ENCODE data around the gene DGLUCY.

DGLUCY gene

DNA sequence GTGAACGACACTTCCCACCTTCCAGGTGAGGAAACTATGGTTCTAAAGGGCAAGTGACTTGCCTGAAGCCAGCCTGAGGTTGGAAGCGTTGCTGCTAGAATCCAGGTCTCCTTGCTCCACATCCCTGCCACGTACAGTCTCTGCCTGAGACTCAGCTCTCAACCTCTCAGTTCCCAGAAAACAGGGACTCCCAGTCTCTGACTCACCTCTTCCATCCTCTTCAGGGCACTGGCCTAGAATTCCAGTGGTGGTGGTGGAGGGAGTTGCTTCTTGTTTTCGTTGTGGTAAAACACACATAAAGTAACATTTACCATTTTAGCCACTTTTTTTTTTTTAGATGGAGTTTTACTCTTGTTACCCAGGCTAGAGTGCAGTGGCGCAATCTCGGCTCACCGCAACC lies 123.3 kb downstream of the DGLUCY start:
- TF ChIP-seq, protein P1, sequence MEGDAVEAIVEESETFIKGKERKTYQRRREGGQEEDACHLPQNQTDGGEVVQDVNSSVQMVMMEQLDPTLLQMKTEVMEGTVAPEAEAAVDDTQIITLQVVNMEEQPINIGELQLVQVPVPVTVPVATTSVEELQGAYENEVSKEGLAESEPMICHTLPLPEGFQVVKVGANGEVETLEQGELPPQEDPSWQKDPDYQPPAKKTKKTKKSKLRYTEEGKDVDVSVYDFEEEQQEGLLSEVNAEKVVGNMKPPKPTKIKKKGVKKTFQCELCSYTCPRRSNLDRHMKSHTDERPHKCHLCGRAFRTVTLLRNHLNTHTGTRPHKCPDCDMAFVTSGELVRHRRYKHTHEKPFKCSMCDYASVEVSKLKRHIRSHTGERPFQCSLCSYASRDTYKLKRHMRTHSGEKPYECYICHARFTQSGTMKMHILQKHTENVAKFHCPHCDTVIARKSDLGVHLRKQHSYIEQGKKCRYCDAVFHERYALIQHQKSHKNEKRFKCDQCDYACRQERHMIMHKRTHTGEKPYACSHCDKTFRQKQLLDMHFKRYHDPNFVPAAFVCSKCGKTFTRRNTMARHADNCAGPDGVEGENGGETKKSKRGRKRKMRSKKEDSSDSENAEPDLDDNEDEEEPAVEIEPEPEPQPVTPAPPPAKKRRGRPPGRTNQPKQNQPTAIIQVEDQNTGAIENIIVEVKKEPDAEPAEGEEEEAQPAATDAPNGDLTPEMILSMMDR (IDR thresholded peaks at IDR 0.05; ENCODE audit: insufficient read depth, missing control alignments) = no peak
- DNase-seq (ENCODE audit: insufficient read length, low spot score) = no peak
- no peak for FAIRE-seq

DNA sequence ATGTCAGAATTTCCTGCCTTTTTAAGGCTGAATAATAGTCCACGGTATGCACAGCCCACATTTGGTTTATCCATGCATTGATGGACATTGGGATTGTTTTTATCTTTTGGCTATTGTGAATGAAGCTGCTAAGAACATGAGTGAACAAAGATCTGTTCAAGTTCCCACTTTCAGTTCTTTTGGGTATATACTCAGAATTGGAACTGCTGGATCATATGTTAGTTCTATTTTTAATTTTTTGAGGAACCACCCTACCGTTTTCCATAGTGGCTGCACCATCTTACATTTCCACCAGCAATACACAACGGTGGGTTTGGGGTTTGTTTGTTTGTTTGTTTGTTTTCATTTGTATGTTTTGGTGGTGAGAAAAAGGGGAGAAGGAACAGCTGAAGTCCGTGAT lies 124.2 kb downstream of the DGLUCY start:
- FAIRE-seq (no peak), DNase-seq (ENCODE audit: insufficient read length, low spot score) (no peak)
- TF ChIP-seq, protein P1 (IDR thresholded peaks at IDR 0.05; ENCODE audit: insufficient read depth, missing control alignments) = no peak

DNA sequence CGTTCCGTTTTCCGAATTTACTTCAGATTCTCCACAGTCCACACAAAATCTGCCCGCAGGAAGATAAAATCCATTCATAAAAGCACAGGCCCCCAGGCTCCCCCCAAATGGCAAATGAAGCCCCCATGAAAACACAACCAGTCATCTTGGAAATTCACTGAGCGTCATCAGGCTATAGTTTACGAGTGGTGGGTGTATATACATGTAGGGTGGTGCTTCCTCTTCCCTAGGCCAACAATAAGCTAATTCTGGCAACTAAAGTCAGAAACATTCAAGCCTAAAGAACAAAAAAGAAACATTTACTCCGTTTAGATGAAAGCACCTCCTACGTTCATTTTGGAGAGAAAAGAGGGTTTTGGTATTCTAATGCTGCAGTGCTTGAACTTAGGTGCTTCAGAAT lies 124.8 kb downstream of the DGLUCY start:
- FAIRE-seq = no peak
- DNase-seq (ENCODE audit: insufficient read length, low spot score) = no peak
- TF ChIP-seq, protein P1 (IDR thresholded peaks at IDR 0.05; ENCODE audit: insufficient read depth, missing control alignments) = no peak

DNA sequence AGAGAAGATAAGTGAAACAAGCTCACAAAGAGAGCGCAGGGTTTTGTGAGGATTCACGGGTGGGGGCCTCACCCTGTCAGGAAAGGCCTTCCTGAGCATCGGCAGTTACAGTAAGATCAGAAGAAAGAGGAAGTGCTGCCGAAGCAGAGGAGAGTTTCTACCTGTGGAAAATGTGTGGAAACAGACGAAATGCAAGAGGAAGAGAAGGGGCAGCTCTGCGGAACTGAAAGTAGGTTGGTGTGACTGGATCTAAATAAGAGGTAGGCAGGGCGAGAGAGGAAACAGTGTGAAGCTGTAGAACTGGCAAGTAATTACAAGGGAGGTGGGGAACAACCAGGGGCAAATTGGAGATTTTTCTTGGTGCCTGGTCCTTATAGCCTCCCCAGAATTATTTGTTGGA lies 128.0 kb downstream of the DGLUCY start:
- no peak for FAIRE-seq
- TF ChIP-seq, protein P1 (IDR thresholded peaks at IDR 0.05; ENCODE audit: insufficient read depth, missing control alignments) = no peak
- no peak for DNase-seq (ENCODE audit: insufficient read length, low spot score)

DNA sequence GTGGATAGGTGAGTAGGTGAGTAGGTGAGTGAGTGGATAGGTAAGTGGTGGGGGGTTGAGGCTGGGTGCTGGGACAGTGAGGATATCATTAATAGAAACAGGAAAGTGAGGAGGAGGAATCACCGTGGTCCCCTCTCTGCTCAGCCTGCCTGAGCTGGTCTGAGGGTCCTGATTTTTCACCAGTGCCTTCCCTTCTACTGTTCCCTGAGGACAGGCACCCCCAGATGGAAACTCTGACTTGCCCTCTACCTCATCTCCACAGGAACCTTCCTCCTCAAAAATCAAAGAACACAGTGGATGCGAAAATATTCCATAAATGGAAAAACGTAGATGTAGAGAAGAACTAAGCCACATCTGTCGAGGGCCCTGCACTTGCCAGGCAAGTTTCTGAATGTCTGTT lies 128.8 kb downstream of the DGLUCY start:
- no peak for DNase-seq (ENCODE audit: insufficient read length, low spot score)
- FAIRE-seq = no peak
- TF ChIP-seq, protein P1 (IDR thresholded peaks at IDR 0.05; ENCODE audit: insufficient read depth, missing control alignments) = no peak

DNA sequence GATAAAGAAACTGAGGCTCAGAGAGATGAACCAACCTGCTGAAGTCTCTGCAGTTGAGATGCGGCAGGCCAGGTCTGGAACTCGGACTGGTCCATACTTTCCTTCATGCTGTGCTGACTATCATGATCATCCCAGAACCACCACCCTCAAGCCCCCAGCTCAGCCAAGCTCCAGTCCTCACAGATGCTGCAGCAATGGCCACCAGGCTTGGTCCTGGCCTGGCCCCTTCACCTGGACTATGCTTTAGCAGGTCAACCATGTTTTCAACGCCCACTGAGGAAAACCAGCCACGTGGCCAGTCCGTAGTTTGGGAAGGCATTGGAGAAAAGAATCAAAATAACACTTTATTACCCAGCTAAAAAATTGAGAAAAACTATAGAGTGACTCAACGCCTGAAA lies 129.2 kb downstream of the DGLUCY start:
- TF ChIP-seq, protein P1 (IDR thresholded peaks at IDR 0.05; ENCODE audit: insufficient read depth, missing control alignments) = no peak
- DNase-seq (ENCODE audit: insufficient read length, low spot score) (no peak), FAIRE-seq (no peak)

DNA sequence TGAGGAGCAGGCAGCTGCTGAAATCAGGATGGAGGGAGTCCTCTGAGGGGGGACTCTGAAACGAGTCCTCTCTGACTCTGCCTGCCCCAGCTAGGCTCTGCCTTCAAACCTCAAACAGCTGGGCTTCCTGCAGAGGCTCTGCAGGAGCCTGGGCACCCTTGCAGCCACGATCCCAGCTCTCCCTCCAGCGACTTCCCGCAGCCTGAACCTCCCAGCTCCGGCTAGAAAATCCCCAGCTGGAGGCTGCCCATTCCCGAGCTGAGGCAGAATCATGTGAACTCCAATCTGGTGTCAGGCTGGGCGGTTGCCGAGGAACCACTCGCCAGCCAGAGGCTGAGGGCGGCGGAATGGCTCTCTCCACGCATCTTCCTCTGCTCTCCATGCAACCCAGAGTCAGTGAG lies 130.6 kb downstream of the DGLUCY start, which contains the start of gene GPR68:
TSS of gene GPR68 (minus strand) at position 204 of the 401 bp plus-strand sequence. CDS start 9,654 bp downstream, outside the sequence.
- DNase-seq (ENCODE audit: insufficient read length, low spot score) = no peak
- TF ChIP-seq, protein P1 (IDR thresholded peaks at IDR 0.05; ENCODE audit: insufficient read depth, missing control alignments) = no peak
- no peak for FAIRE-seq

Data from D721Med (cell line).